ENCODE results near the gene CLBA1.

Gene CLBA1

GRCh38 chr14:104978746-104979691 is 6.6 kb upstream of the CLBA1 start (continued):
- TF ChIP-seq ZBTB49 (tag by site-specific recombination; IDR thresholded peaks at IDR 0.05; ENCODE audit: low read depth) (no peak), BCL11A (tag by site-specific recombination; IDR thresholded peaks at IDR 0.05; ENCODE audit: low read depth) (0 out of 2 replicates have a peak, but pooled peaks have one; percentile 22), ZNF571 (tag by site-specific recombination; IDR thresholded peaks at IDR 0.05) (no peak), ZSCAN30 (tag by site-specific recombination; IDR thresholded peaks at IDR 0.05) (no peak), TCF7L2 (IDR thresholded peaks at IDR 0.05; ENCODE audit: borderline replicate concordance, low read depth, low read length) (no peak), PBX3 (CRISPR knock-in tag; IDR thresholded peaks at IDR 0.05) (no peak), ZNF16 (tag by site-specific recombination; IDR thresholded peaks at IDR 0.05; ENCODE audit: low read depth) (no peak), ZFP3 (tag by site-specific recombination; IDR thresholded peaks at IDR 0.05; ENCODE audit: low read depth) (no peak), ZNF341 (tag by site-specific recombination; IDR thresholded peaks at IDR 0.05; ENCODE audit: low read depth) (no peak), ZNF155 (tag by site-specific recombination; IDR thresholded peaks at IDR 0.05) (no peak), ZNF302 (tag by site-specific recombination; IDR thresholded peaks at IDR 0.05; ENCODE audit: low read depth) (no peak), HIC1 (tag by site-specific recombination; IDR thresholded peaks at IDR 0.05) (0 out of 2 replicates have a peak, but pooled peaks have one; percentile 16), ZNF426 (tag by site-specific recombination; IDR thresholded peaks at IDR 0.05) (no peak), ZNF366 (tag by site-specific recombination; conservative IDR thresholded peaks at IDR 0.05) (no peak), GFI1B (tag by site-specific recombination; IDR thresholded peaks at IDR 0.05) (no peak), YY2 (tag by site-specific recombination; IDR thresholded peaks at IDR 0.05) (no peak)

GRCh38 chr14:104979758-104980610 is 5.6 kb upstream of the CLBA1 start:
- H3K9me3 ChIP-seq (ENCODE audit: control insufficient read depth, insufficient read depth, low read depth, low read length) = no peaks in the 10 kb centered on the region
- POLR2A ChIA-PET = interaction anchor here (0.8 kb wide), 1 partner anchor 41 kb away, joined by 4 read pairs; the partner anchor contains the start of gene CDCA4
- peaks cover 5% of the 10 kb centered on the region; the same call in 1 of the 2 replicates for H3K4me1 ChIP-seq (ENCODE audit: control insufficient read depth, insufficient read depth, low read length)
- H3K36me3 ChIP-seq (ENCODE audit: control insufficient read depth in 2 of 2, insufficient read depth in 1 of 2, low read length in 2 of 2) = no peaks in the 10 kb centered on the region
- H3K27ac ChIP-seq (ENCODE audit: extremely low read depth, low read depth, low read length) = no peak overlapping the region
- CTCF ChIA-PET = no interaction called here
- no peak overlapping the region for H3K4me3 ChIP-seq (ENCODE audit: low read depth, low read length)
- no peak; the same call in 1 of the 2 replicates for TF ChIP-seq ZNF747 (tag by site-specific recombination; IDR thresholded peaks at IDR 0.05)
- no peak for TF ChIP-seq ZNF18 (tag by site-specific recombination; IDR thresholded peaks at IDR 0.05)
- TF ChIP-seq ZSCAN4 (tag by site-specific recombination; IDR thresholded peaks at IDR 0.05) = peak; percentile 96
- peak; percentile 25; the same call in 1 of the 2 replicates for TF ChIP-seq ZNF777 (tag by site-specific recombination; IDR thresholded peaks at IDR 0.05; ENCODE audit: borderline replicate concordance)
- no peak for TF ChIP-seq ZFP41 (tag by site-specific recombination; IDR thresholded peaks at IDR 0.05; ENCODE audit: borderline replicate concordance)
- 0 out of 2 replicates have a peak, but pooled peaks have one; percentile 7 for TF ChIP-seq INSM2 (tag by site-specific recombination; IDR thresholded peaks at IDR 0.05)
- TF ChIP-seq ZNF48 (tag by site-specific recombination; IDR thresholded peaks at IDR 0.05) = no peak
